ENCODE data around the gene RASD1. TPM values are rescaled to one million over a fixed set of nuclear protein-coding genes. Genes with fewer than 3 reads are reported as not detected.
"Not testable (repeated sequence)": the region's sequence is repeated elsewhere in the genome, so short reads cannot be mapped to it uniquely, and the experiment has no call there.

The RASD1 gene
- total and polyA plus RNA-seq, 8 donors, result 4.9 to 129 (median 14.7) TPM

DNA sequence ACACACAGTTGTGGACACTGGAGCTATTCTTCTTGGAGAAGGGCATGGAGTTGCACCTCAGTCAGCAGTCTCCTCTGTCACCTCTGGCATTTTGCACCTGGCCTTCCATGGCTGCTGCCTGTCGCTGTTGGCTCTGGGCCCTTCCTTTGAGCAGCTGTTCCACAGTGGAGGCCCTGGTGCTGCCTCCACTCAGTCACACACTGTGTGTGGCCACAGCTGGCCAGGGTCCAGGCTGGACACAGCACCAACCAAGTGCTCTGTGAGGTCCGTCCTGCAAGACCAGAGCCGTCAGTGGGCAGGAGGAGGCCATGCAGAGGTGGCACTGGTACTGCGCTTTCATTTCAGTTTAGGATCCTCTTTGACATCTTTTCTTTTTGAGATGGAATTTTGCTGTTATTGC, 41.0 kb downstream of the RASD1 start:
- ATAC-seq (no peak), FAIRE-seq (no peak), DNase-seq (no peak)
- TF ChIP-seq, protein P1, sequence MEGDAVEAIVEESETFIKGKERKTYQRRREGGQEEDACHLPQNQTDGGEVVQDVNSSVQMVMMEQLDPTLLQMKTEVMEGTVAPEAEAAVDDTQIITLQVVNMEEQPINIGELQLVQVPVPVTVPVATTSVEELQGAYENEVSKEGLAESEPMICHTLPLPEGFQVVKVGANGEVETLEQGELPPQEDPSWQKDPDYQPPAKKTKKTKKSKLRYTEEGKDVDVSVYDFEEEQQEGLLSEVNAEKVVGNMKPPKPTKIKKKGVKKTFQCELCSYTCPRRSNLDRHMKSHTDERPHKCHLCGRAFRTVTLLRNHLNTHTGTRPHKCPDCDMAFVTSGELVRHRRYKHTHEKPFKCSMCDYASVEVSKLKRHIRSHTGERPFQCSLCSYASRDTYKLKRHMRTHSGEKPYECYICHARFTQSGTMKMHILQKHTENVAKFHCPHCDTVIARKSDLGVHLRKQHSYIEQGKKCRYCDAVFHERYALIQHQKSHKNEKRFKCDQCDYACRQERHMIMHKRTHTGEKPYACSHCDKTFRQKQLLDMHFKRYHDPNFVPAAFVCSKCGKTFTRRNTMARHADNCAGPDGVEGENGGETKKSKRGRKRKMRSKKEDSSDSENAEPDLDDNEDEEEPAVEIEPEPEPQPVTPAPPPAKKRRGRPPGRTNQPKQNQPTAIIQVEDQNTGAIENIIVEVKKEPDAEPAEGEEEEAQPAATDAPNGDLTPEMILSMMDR (IDR thresholded peaks at IDR 0.05), result no peak
- WGBS, 2 donors, result 91 to 96% methylated on average over 4 of the region's 4 CpGs
- intact Hi-C loops (cut with DNase I), result no loop called here
- Histone ChIP-seq H3K4me3 (no peak overlapping the region), H3K36me3 (no peaks in the 10 kb centered on the region), H3K9me3 (no peaks in the 10 kb centered on the region), H3K27me3 (no peaks in the 10 kb centered on the region), H3K27ac (no peak overlapping the region), H3K4me1 (no peaks in the 10 kb centered on the region)

DNA sequence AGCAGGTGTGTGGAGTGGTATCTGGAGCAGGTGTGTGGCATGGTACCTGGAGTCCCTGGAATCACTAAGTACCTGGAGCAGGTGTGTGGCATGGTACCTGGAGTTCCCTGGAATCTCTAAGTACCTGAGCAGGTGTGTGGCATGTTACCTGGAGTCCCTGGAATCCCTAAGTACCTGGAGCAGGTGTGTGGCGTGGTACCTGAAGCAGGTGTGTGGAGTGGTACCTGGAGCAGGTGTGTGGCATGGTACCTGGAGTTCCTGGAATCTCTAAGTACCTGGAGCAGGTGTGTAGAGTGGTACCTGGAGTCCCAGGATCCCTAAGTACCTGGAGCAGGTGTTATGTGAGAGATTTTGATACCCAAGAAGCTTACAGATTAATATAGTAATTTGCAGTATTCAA, 41.5 kb downstream of the RASD1 start:
- H3K27me3 ChIP-seq; DNase-seq; intact Hi-C loops (cut with DNase I); H3K4me3 ChIP-seq; H3K9me3 ChIP-seq; H3K4me1 ChIP-seq; FAIRE-seq; H3K36me3 ChIP-seq; H3K27ac ChIP-seq; ATAC-seq: not testable (repeated sequence)
- 37 to 59% methylated on average over 1 of the region's 1 CpG for WGBS, 2 donors

DNA sequence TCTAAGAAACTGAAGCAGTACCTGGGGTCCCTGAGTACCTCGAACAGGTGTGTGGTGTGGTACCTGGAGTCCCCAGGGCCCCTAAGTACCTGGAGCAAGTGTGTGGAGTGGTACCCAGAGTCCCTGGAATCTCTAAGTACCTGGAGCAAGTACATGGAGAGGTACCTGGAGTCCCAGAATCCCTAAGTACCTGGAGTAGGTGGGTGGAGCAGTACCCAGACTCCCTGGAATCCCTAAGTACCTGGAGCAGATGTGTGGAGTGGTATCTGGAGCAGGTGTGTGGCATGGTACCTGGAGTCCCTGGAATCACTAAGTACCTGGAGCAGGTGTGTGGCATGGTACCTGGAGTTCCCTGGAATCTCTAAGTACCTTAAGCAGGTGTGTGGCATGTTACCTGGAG, 41.9 kb downstream of the RASD1 start:
- no peak for ATAC-seq
- WGBS, 2 donors, result 55 to 61% methylated on average over 1 of the region's 1 CpG
- no peak for FAIRE-seq
- no peak overlapping the region for H3K4me3 ChIP-seq
- TF ChIP-seq, protein P1 (IDR thresholded peaks at IDR 0.05), result no peak
- no peaks in the 10 kb centered on the region for H3K4me1 ChIP-seq
- H3K27me3 ChIP-seq, result no peaks in the 10 kb centered on the region
- H3K27ac ChIP-seq, result no peak overlapping the region
- no peak for DNase-seq
- H3K36me3 ChIP-seq, result no peaks in the 10 kb centered on the region
- intact Hi-C loops (cut with DNase I), result no loop called here
- H3K9me3 ChIP-seq, result no peaks in the 10 kb centered on the region

GRCh38 chr17:17453088-17453487, 43.1 kb downstream of the RASD1 start:
- Histone ChIP-seq H3K4me1 (no peaks in the 10 kb centered on the region), H3K27me3 (no peaks in the 10 kb centered on the region), H3K36me3 (no peaks in the 10 kb centered on the region), H3K9me3 (no peaks in the 10 kb centered on the region), H3K27ac (no peak overlapping the region), H3K4me3 (no peak overlapping the region)
- intact Hi-C loops (cut with DNase I), result no loop called here
- WGBS, 2 donors, result 75 to 78% methylated on average over 9 of the region's 9 CpGs
- no peak for FAIRE-seq
- no peak for ATAC-seq
- DNase-seq, result no peak
- TF ChIP-seq, protein P1 (IDR thresholded peaks at IDR 0.05), result no peak

DNA sequence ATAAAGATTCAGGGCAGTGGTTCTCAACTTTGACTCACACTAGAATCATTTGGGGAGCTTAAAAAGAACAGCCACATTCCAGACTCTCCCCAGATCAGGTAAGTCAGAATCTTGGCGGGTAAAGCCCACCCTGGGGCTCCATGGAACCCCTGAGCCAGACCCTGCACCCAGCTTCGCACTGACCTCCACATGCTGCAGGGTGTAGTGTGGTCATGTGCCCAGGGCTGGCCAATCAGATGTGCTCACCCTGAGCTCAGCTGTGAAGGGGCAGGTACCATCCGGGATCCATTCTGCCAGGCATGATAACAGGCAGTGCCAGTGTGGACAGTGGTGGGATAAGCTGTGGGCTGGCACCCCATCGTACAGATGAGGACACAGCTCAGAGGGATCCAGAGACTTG, 47.5 kb downstream of the RASD1 start:
- DNase-seq, result no peak
- TF ChIP-seq, protein P1 (IDR thresholded peaks at IDR 0.05), result no peak
- no peaks in the 10 kb centered on the region for H3K4me1 ChIP-seq
- no peaks in the 10 kb centered on the region for H3K27me3 ChIP-seq
- no peaks in the 10 kb centered on the region for H3K36me3 ChIP-seq
- ATAC-seq, result no peak
- H3K4me3 ChIP-seq, result no peak overlapping the region
- FAIRE-seq, result no peak
- H3K27ac ChIP-seq, result no peak overlapping the region
- intact Hi-C loops (cut with DNase I), result no loop called here
- 73 to 81% methylated on average over 4 of the region's 4 CpGs for WGBS, 2 donors
- H3K9me3 ChIP-seq, result no peaks in the 10 kb centered on the region

- DNase-seq (no peak), FAIRE-seq (no peak), ATAC-seq (no peak)
- Histone ChIP-seq H3K4me1 (no peaks in the 10 kb centered on the region), H3K9me3 (no peaks in the 10 kb centered on the region), H3K27ac (no peak overlapping the region), H3K4me3 (no peak overlapping the region), H3K27me3 (no peaks in the 10 kb centered on the region), H3K36me3 (no peaks in the 10 kb centered on the region)
- TF ChIP-seq, protein P1 (IDR thresholded peaks at IDR 0.05), result no peak
- intact Hi-C loops (cut with DNase I), result no loop called here
- 64 to 66% methylated on average over 5 of the region's 5 CpGs for WGBS, 2 donors
Observed at GRCh38 chr17:17448076-17448475, 48.1 kb downstream of the RASD1 start.
